H1 (cell line): ENCODE measurements around the gene CCS. TPM values are rescaled to one million over a fixed set of nuclear protein-coding genes. Genes with fewer than 3 reads are reported as not detected.

Experiments
- CTCF ChIA-PET: fragments of 300-600 bp; sonication (Branson Sonifier 250); formaldehyde crosslinking; loops from one replicate; lab custom pipeline; 2021; ENCODE audit not compliant: partially characterized antibody; lab: Charles Lee
- POLR2A ChIA-PET: fragments of 300-600 bp; sonication (Branson Sonifier 250); formaldehyde crosslinking; loops from one replicate; lab custom pipeline; 2021; ENCODE audit warnings: inconsistent platforms; ENCODE audit not compliant: partially characterized antibody; lab: Charles Lee
- DNase-seq, 2 experiments: peaks; one replicate each; pipeline versions ENCODE4 v3.0.0 to v3.0.0-alpha.2; 2010 to 2022; ENCODE audit warnings: low spot score in 2 of 2, low read depth in 1 of 2, mixed read lengths in 1 of 2
- FAIRE-seq: peaks from 2 replicates; lab custom pipeline; 2011; peaks lifted over from hg19 to GRCh38; lab: Jason Lieb, UNC
- H2AFZ ChIP-seq: 2 replicates; pipeline ENCODE4 v1.8.1; 2012; ENCODE audit warnings: low read length, inconsistent platforms
- H2AK5ac ChIP-seq: 2 replicates; pipeline ENCODE4 v1.6.1; 2013; ENCODE audit warnings: low read depth, low read length
- H2BK120ac ChIP-seq: replicated peaks from 2 replicates; pipeline ENCODE3; 2013; ENCODE audit warnings: low read depth, low read length, inconsistent platforms
- H2BK12ac ChIP-seq: 2 replicates; pipeline ENCODE4 v1.6.1; 2013; ENCODE audit warnings: low read depth, low read length
- H2BK15ac ChIP-seq: 2 replicates; pipeline ENCODE4 v1.6.1; 2013; ENCODE audit warnings: low read length
- H2BK20ac ChIP-seq: 2 replicates; pipeline ENCODE4 v1.6.1; 2013; ENCODE audit warnings: low read length
- H2BK5ac ChIP-seq: 2 replicates; pipeline ENCODE4 v1.6.1; 2013; ENCODE audit warnings: low read depth, low read length
- H3K14ac ChIP-seq: 2 replicates; pipeline ENCODE4 v1.6.1; 2013; ENCODE audit warnings: inconsistent platforms; ENCODE audit not compliant: insufficient read length
- H3K18ac ChIP-seq: 2 replicates; pipeline ENCODE4 v1.6.1; 2013; ENCODE audit warnings: low read length; ENCODE audit errors: extremely low read depth
- H3K23ac ChIP-seq: 2 replicates; pipeline ENCODE4 v1.6.1; 2013; ENCODE audit warnings: inconsistent platforms; ENCODE audit not compliant: insufficient read length
- H3K23me2 ChIP-seq: 2 replicates; pipeline ENCODE4 v1.6.1; 2013; ENCODE audit warnings: low read depth, low read length
- H3K27ac ChIP-seq: 2 replicates; pipeline ENCODE4 v1.6.1; 2011; ENCODE audit warnings: low read depth, low read length, inconsistent platforms
- H3K27me3 ChIP-seq, 4 experiments: replicated peaks in 1 of 4; 1 replicate in 1 of 4; 2 replicates in 3 of 4; pipeline versions ENCODE4 v1.6.1 to v1.8.1; 2011 to 2013; ENCODE audit warnings: low read length in 3 of 4, mild to moderate bottlenecking in 3 of 4, inconsistent platforms in 2 of 4, mixed read lengths in 2 of 4, moderate library complexity in 1 of 4; ENCODE audit not compliant: control insufficient read depth in 3 of 4, insufficient read depth in 3 of 4; ENCODE audit errors: extremely low read depth in 1 of 4
- H3K36me3 ChIP-seq, 4 experiments: 2 replicates each; pipeline versions ENCODE4 v1.6.1 to v1.8.1; 2011 to 2013; ENCODE audit warnings: mild to moderate bottlenecking in 4 of 4, low read length in 3 of 4, moderate library complexity in 2 of 4, control low read depth in 1 of 4, inconsistent platforms in 1 of 4; ENCODE audit not compliant: insufficient read depth in 4 of 4, control insufficient read depth in 2 of 4
- H3K4ac ChIP-seq: replicated peaks from 2 replicates; pipeline ENCODE3; 2013; ENCODE audit warnings: low read length, low read depth, mixed read lengths, inconsistent platforms; ENCODE audit not compliant: insufficient read length
- H3K4me1 ChIP-seq, 4 experiments: replicated peaks in 1 of 4; 1 replicate in 1 of 4; 2 replicates in 3 of 4; pipeline versions ENCODE4 v1.6.1 to v1.8.1; 2011 to 2013; ENCODE audit warnings: low read length in 3 of 4, inconsistent platforms in 2 of 4, mixed read lengths in 1 of 4; ENCODE audit not compliant: insufficient read depth in 4 of 4, control insufficient read depth in 3 of 4
- H3K4me2 ChIP-seq, 2 experiments: 2 replicates each; pipeline versions ENCODE4 v1.6.1 to v1.8.1; 2011 to 2013; ENCODE audit warnings: low read depth in 2 of 2, low read length in 2 of 2, control low read depth in 1 of 2, inconsistent platforms in 1 of 2, mild to moderate bottlenecking in 1 of 2; ENCODE audit not compliant: insufficient read depth in 1 of 2
- H3K4me3 ChIP-seq, 4 experiments: fragments of 200-600, 300-600 bp in 1 of 4; sonication (generic), shearing (Covaris generic), sonication (Bioruptor Twin) in 1 of 4; 2 replicates each; pipeline versions ENCODE4 v1.5.1 to v1.8.1; 2011 to 2016; ENCODE audit warnings: low read length in 4 of 4, low read depth in 3 of 4, control low read depth in 2 of 4, inconsistent platforms in 2 of 4, mild to moderate bottlenecking in 2 of 4, mixed read lengths in 1 of 4, moderate library complexity in 1 of 4; ENCODE audit not compliant: insufficient read depth in 2 of 4; ENCODE audit errors: extremely low read depth in 1 of 4
- H3K56ac ChIP-seq: replicated peaks from 2 replicates; pipeline ENCODE3; 2013; ENCODE audit warnings: low read depth, mild to moderate bottlenecking, mixed read lengths, low read length, inconsistent platforms; ENCODE audit not compliant: insufficient read length
- H3K79me1 ChIP-seq: 2 replicates; pipeline ENCODE4 v1.6.1; 2013; ENCODE audit warnings: low read depth, low read length, control low read depth
- H3K79me2 ChIP-seq, 2 experiments: 2 replicates each; pipeline versions ENCODE4 v1.6.1 to v1.8.1; 2012 to 2013; ENCODE audit warnings: low read length in 2 of 2, mild to moderate bottlenecking in 2 of 2, inconsistent platforms in 1 of 2; ENCODE audit not compliant: insufficient read depth in 2 of 2, control insufficient read depth in 1 of 2
- H3K9ac ChIP-seq, 4 experiments: replicated peaks in 1 of 4; 1 replicate in 1 of 4; 2 replicates in 3 of 4; pipeline versions ENCODE4 v1.6.1 to v1.8.1; 2011 to 2013; ENCODE audit warnings: low read depth in 3 of 4, low read length in 3 of 4, control low read depth in 2 of 4, mild to moderate bottlenecking in 2 of 4, moderate library complexity in 2 of 4, inconsistent platforms in 1 of 4; ENCODE audit errors: extremely low read depth in 1 of 4
- H3K9me3 ChIP-seq, 2 experiments: 2 replicates each; pipeline versions ENCODE4 v1.6.1 to v1.8.1; 2012 to 2013; ENCODE audit warnings: mild to moderate bottlenecking in 2 of 2, moderate library complexity in 2 of 2, control low read depth in 1 of 2, inconsistent platforms in 1 of 2, low read depth in 1 of 2, low read length in 1 of 2, mixed read lengths in 1 of 2; ENCODE audit not compliant: insufficient read depth in 2 of 2
- H4K20me1 ChIP-seq, 2 experiments: replicated peaks in 1 of 2; 2 replicates each; pipeline versions ENCODE3 to v1.8.1; 2011 to 2013; ENCODE audit warnings: inconsistent platforms in 2 of 2, low read length in 2 of 2, mild to moderate bottlenecking in 1 of 2; ENCODE audit not compliant: insufficient read depth in 2 of 2, control insufficient read depth in 1 of 2
- H4K5ac ChIP-seq: 2 replicates; pipeline ENCODE4 v1.6.1; 2013; ENCODE audit warnings: low read length, low read depth, mixed read lengths, inconsistent platforms; ENCODE audit not compliant: insufficient read length
- H4K8ac ChIP-seq: 2 replicates; pipeline ENCODE4 v1.8.0; 2013; ENCODE audit warnings: mild to moderate bottlenecking, moderate library complexity, low read length, inconsistent platforms; ENCODE audit not compliant: insufficient read depth; ENCODE audit errors: extremely low read depth
- H4K91ac ChIP-seq: replicated peaks from 2 replicates; pipeline ENCODE3; 2013; ENCODE audit warnings: low read length, mixed read lengths, inconsistent platforms; ENCODE audit not compliant: insufficient read length
- BACH1 ChIP-seq: IDR thresholded peaks from 2 replicates; pipeline ENCODE4 v1.6.1; 2012; ENCODE audit warnings: low read length, improper control_type of control experiment
- CREB1 ChIP-seq: IDR thresholded peaks from 2 replicates; pipeline ENCODE4 v1.6.1; 2012; ENCODE audit warnings: inconsistent platforms
- CTCF ChIP-seq, 3 experiments: IDR thresholded peaks; 1 replicate in 2 of 3; 2 replicates in 1 of 3; pipeline versions ENCODE4 v1.5.1 to v1.6.1; 2011; ENCODE audit warnings: low read length in 3 of 3, mild to moderate bottlenecking in 3 of 3, inconsistent platforms in 2 of 3, low read depth in 1 of 3, moderate library complexity in 1 of 3; ENCODE audit not compliant: insufficient read depth in 1 of 3; ENCODE audit errors: control extremely low read depth in 1 of 3
- EP300 ChIP-seq, 2 experiments: IDR thresholded peaks; 1 replicate in 1 of 2; 2 replicates in 1 of 2; pipeline ENCODE4 v1.6.1; 2011 to 2012; ENCODE audit warnings: low read depth in 2 of 2, low read length in 2 of 2, mild to moderate bottlenecking in 2 of 2, borderline replicate concordance in 1 of 2, inconsistent platforms in 1 of 2, moderate library complexity in 1 of 2
- HDAC6 ChIP-seq: IDR thresholded peaks from one replicate; pipeline ENCODE4 v1.7.1; 2012; ENCODE audit warnings: low read depth, mild to moderate bottlenecking, inconsistent platforms, low read length, moderate library complexity
- JUND ChIP-seq: IDR thresholded peaks from 2 replicates; pipeline ENCODE4 v1.6.1; 2011; ENCODE audit warnings: mild to moderate bottlenecking, improper control_type of control experiment, low read length
- KDM5A ChIP-seq: fragments of 200-600 bp; IDR thresholded peaks from 2 replicates; pipeline ENCODE4 v1.7.1; 2012; ENCODE audit warnings: mild to moderate bottlenecking, low read length, inconsistent platforms, mixed read lengths
- POU5F1 ChIP-seq: IDR thresholded peaks from 2 replicates; pipeline ENCODE4 v1.6.1; 2011; ENCODE audit warnings: low read depth, mild to moderate bottlenecking, low read length, moderate library complexity
- RXRA ChIP-seq: IDR thresholded peaks from 2 replicates; pipeline ENCODE4 v1.6.1; 2011; ENCODE audit warnings: low read depth, mild to moderate bottlenecking, low read length, moderate library complexity; ENCODE audit not compliant: insufficient read depth
- SP4 ChIP-seq: IDR thresholded peaks from 2 replicates; pipeline ENCODE4 v1.6.1; 2012; ENCODE audit warnings: low read length, inconsistent platforms
- SRF ChIP-seq: IDR thresholded peaks from 2 replicates; pipeline ENCODE4 v1.6.1; 2011; ENCODE audit warnings: mild to moderate bottlenecking, low read depth, low read length, moderate library complexity
- SUZ12 ChIP-seq: fragments of 200-600 bp; sonication (generic); IDR thresholded peaks from 2 replicates; pipeline ENCODE4 v1.6.1; 2012; ENCODE audit warnings: mild to moderate bottlenecking, inconsistent platforms, low read length, moderate library complexity, mixed read lengths
- TBP ChIP-seq: IDR thresholded peaks from 2 replicates; pipeline ENCODE4 v1.6.1; 2011; ENCODE audit warnings: low read depth, low read length, improper control_type of control experiment
- WGBS, 2 experiments: shearing (Covaris generic) in 1 of 2; methylation state at CpG; one replicate each; pipeline versions ENCODE4 v1.1.6 to v1.1.7; 2013 to 2015; ENCODE audit warnings: low lambda C conversion rate in 2 of 2, mixed read lengths in 2 of 2, inconsistent platforms in 1 of 2, low coverage in 1 of 2, missing lambda C conversion rate in 1 of 2; ENCODE audit not compliant: insufficient replicate concordance in 2 of 2, insufficient coverage in 1 of 2, insufficient read length in 1 of 2; ENCODE audit errors: extremely low coverage in 1 of 2, missing lambda C conversion rate in 1 of 2; 5-methylcytosine and 5-hydroxymethylcytosine counted together
- polyA plus RNA-seq, 7 experiments: library from polyadenylated mRNA; depleted of rRNA in 3 of 7; stranded (reverse) in 5 of 7; unstranded in 2 of 7; fragments of >200 nt in 5 of 7; fragments of 200-250 nt in 2 of 7; gene quantifications; 1 replicate in 5 of 7; 2 replicates in 1 of 7; 4 replicates in 1 of 7; pipeline versions ENCODE4 v1.2.1 to v1.2.3, GENCODE V29; 2011 to 2013; ENCODE audit warnings: missing spikeins in 2 of 7, mixed read lengths in 2 of 7
- total RNA-seq: library from RNA; stranded (reverse); fragmentation: NEBNext Ultra II Directional; extraction: Animal tissue kit (Norgen Biotek cat#: 25700); gene quantifications from 2 replicates; pipeline ENCODE4 v1.2.1, GENCODE V29; 2021

CCS gene
- total and polyA plus RNA-seq, 2 of the 8 experiments (the other 6 are each of a cell fraction or from before 2014, with no cell fraction given), result 37.1 to 37.7 TPM

- Histone ChIP-seq H4K8ac (no peak overlapping the region), H3K14ac (no peak overlapping the region), H2BK120ac (no peak overlapping the region), H3K4me3 (no peak overlapping the region), H3K27ac (no peak overlapping the region), H3K23me2 (no peaks in the 10 kb centered on the region), H3K4me1 (no peaks in the 10 kb centered on the region), H3K56ac (no peak overlapping the region), H2BK20ac (no peak overlapping the region), H3K36me3 (peaks cover 14 to 38% (median 25%) of the 10 kb centered on the region in 4 experiments; a peak in 7 of 8 replicates), H4K20me1 (peaks cover 0 to 4% of the 10 kb centered on the region in 2 experiments), H3K79me1 (no peaks in the 10 kb centered on the region), H3K4me2 (no peak overlapping the region), H2BK15ac (no peak overlapping the region), H3K9me3 (no peaks in the 10 kb centered on the region), H2BK5ac (no peak overlapping the region), H3K27me3 (no peaks in the 10 kb centered on the region), H3K79me2 (no peaks in the 10 kb centered on the region), H3K9ac (no peak overlapping the region), H2BK12ac (no peak overlapping the region), H2AK5ac (no peak overlapping the region), H4K91ac (no peak overlapping the region), H3K4ac (no peak overlapping the region), H3K23ac (no peak overlapping the region), H3K18ac (no peak overlapping the region), H2AFZ (no peak overlapping the region), H4K5ac (no peak overlapping the region)
- DNase-seq (no peak), FAIRE-seq (no peak)
- ChIA-PET POLR2A (interaction anchor here (65.3 kb wide), 1 partner anchor 40 kb away, joined by 2165 read pairs; the partner anchor contains the start of genes RBM14 and RBM4), CTCF (interaction anchor here (1.3 kb wide), 1 partner anchor 16 kb away, joined by 3 read pairs; no protein-coding TSS in a partner anchor)
- 90% methylated on average over 6 of the region's 6 CpGs; no CpG with 5 or more reads in 1 of the 2 experiments for WGBS, 2 experiments
- TF ChIP-seq JUND (no peak), TBP (no peak), SRF (no peak), EP300 (IDR thresholded peaks at IDR 0.05; ENCODE audit: borderline replicate concordance in 1 of 2, low read depth in 2 of 2, low read length in 2 of 2) (no peak), SP4 (no peak), CTCF (IDR thresholded peaks at IDR 0.05; ENCODE audit: control extremely low read depth in 1 of 3, insufficient read depth in 1 of 3, low read depth in 1 of 3, low read length in 3 of 3) (no peak), HDAC6 (no peak), CREB1 (no peak), BACH1 (no peak), RXRA (no peak), SUZ12 (no peak), POU5F1 (no peak), KDM5A (no peak)
Measured at GRCh38 chr11:66603072-66603471, 10.1 kb downstream of the CCS start.
